Stimulated activated CD8-positive, alpha-beta memory T cell treated with anti-CD3 and anti-CD28 coated beads, Interleukin-15, amount 100 ng/mL, for 48 hours (primary cell): ENCODE data around the gene PCDHB2.
A peak's percentile ranks its signal among the peaks of the same experiment; 100 is the strongest.
"Not testable (repeated sequence)": the region's sequence is repeated elsewhere in the genome, so short reads cannot be mapped to it uniquely, and the experiment has no call there.

Experiments
- DNase-seq, 2 donors: peaks; one replicate each; pipeline ENCODE4 v3.0.0-alpha.2; 2020; ENCODE audit warnings: low read depth in 2 of 2

The PCDHB2 gene

DNA sequence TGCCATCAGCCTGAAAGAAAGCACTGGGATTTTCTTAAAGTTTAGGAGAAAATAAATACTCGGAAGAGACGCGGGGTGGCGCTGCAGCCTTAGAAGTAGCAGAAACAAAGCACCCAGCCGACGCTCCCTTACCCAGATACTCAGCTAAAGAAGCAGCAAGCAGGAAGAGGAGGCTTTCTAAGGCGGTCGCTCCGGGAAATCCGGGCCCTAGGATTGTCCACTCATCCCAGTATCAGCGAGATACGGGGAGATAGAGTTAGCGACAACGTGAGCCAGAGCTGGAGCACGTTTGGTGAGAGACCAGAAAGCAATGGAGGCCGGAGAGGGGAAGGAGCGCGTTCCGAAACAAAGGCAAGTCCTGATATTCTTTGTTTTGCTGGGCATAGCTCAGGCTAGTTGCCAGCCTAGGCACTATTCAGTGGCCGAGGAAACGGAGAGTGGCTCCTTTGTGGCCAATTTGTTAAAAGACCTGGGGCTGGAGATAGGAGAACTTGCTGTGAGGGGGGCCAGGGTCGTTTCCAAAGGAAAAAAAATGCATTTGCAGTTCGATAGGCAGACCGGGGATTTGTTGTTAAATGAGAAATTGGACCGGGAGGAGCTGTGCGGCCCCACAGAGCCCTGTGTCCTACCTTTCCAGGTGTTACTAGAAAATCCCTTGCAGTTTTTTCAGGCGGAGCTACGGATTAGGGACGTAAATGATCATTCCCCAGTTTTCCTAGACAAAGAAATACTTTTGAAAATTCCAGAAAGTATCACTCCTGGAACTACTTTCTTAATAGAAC is at the start of gene PCDHB2:
Gene PCDHB2 (plus strand): TSS at position 135 of the 782 bp plus-strand sequence. CDS start 176 bp downstream, at position 311.
- DNase-seq, result no peak

DNA sequence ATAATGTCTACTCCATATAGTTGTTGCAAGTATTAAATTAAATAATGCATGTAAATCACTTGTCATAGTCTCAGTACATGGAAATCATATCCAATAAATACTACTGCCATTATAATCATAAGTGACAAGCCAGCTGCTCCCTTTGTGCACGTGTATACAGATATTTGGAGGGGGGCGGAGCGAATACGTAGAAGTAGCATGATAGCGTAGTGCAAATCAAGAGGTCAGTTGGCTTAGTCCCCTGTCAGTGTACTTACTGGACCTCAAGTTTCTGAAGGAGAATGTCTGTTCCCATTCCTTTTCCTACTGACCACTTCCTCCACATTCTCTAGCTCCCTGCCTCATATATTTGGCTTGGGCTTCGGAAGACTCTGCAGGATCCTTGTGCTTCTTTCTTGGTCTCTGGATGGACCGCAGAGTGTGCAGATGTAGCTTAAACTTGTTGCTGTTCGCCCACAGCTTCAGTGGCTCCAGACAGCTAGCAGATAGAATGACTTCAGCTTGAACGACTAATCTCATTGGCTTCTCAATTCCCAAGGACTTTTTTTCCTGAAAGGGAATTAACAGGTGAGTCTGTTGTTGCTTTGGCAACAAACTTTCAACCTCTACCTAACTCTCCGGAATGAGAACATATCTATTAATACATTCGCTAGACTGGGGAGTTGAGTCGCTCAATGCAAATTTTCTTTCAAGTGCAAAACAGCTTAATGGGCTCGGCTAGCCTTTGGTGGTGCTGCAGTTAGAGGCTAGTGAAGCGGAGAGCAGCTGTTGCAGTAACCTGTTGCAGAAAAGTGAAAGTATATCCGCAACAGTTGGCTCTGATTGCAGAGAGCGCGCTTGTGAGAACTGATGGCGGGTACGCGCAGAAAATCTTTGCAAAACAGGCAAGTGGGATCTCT is 43.5 kb upstream of the PCDHB2 start, which contains the start of gene PCDHB1:
Gene PCDHB1 (plus strand): TSS at position 753 of the 899 bp plus-strand sequence. CDS start 97 bp downstream, at position 850.
- no peak for DNase-seq

DNA sequence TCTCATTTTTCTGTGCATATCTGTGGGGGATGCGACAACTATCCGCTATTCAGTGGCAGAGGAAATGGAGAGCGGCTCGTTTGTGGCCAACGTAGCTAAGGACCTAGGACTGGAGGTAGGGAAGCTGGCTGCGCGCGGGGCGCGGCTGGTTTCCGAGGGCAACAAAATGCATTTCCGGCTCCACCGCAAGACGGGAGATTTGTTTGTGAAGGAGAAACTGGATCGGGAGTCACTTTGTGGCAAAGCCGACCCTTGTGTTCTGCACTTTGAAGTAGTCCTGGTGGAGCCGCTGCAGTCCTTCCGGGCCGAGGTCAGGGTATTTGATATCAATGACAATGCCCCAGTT is 42.9 kb upstream of the PCDHB2 start:
- no peak for DNase-seq

DNA sequence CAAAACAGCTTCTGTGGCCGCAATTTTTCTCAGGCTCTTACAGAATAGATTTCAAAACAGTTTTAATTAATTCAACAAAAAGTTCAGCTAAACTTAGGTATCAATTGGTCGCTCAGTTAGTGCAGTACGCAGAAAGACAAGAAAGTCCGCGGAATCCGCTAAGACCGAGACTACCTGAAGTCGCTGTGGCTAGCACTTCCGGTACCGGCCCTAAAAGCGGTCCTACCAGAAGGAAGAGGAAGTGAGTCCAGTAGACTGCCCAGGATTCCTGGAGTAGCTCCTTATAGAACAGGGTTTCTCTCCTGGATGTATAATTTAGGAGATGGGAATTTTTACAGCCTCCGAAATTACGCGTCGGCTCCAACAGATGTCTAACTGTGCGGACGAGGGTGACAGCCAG is 16.6 kb upstream of the PCDHB2 start:
- no peak for DNase-seq

DNA sequence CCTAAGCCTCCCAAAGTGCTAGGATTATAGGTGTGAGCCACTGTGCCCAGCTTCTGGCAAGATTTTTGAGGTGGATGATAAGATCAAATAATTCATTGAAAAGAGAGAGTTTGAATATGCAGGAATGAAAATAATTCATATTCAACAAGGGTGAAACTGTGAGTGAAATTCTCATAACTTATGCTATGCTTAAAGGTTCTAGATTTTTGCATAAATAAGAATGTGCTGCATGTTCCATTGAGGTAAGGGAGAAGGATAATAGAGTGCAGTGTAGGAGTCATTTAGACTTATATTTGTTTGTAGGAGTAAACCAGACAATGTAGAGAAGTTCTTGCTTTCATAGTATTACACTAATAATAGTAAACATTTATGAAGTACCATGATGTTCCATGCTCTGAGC is 12.2 kb upstream of the PCDHB2 start:
- DNase-seq, result no peak

DNA sequence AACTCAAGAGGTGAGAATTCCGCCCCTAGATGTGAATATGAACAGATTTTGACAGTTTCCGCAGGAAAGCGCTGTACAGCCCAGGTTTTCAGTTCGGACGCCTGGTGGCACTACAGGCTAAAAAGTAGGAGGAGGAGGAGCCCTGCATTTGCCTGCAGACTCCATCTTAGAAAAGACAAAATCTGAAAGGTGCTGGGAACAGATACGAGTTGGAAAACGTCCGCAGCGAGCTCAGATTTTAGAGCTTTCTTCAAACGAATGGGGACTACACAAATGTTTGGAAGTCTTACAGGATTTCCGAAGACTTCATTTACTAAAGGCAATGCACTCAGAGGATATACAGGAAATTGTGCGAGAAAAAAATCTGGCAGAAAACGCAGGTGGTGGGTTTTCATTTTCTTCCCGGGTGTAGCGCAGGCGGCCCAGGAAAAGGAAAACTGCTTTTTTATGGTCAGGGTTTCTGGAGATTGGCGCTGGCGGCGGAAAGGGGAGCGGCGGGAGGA is 9.9 kb upstream of the PCDHB2 start:
- DNase-seq, result peak; percentile 4 to 5

GRCh38 chr5:141095263-141095641 is 837 bp downstream of the PCDHB2 start:
- no peak for DNase-seq

- DNase-seq, result not testable (repeated sequence)
Observed at GRCh38 chr5:141096181-141096580, 1.8 kb downstream of the PCDHB2 start.

GRCh38 chr5:141096586-141096985 is 2.2 kb downstream of the PCDHB2 start:
- not testable (repeated sequence) for DNase-seq

- DNase-seq, result peak in 1 of 2 donors; percentile 24
Observed at GRCh38 chr5:141100243-141100805, 5.9 kb downstream of the PCDHB2 start, which contains the start of gene PCDHB3. Gene PCDHB3, plus strand, starts transcription at chr5:141100473. Its CDS starts 177 bp downstream, at chr5:141100650.

DNA sequence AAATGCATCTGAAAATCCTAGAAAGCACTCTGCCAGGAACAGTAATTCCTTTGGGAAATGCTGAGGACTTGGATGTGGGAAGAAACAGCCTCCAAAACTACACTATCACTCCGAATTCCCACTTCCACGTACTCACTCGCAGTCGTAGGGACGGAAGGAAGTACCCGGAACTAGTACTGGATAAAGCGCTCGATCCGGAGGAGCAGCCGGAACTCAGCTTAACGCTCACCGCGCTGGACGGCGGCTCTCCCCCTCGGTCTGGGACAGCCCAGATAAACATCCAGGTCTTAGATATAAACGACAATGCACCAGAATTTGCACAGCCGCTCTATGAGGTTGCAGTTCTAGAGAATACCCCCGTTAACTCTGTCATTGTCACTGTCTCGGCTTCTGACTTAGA is 6.6 kb downstream of the PCDHB2 start:
- no peak for DNase-seq

DNA sequence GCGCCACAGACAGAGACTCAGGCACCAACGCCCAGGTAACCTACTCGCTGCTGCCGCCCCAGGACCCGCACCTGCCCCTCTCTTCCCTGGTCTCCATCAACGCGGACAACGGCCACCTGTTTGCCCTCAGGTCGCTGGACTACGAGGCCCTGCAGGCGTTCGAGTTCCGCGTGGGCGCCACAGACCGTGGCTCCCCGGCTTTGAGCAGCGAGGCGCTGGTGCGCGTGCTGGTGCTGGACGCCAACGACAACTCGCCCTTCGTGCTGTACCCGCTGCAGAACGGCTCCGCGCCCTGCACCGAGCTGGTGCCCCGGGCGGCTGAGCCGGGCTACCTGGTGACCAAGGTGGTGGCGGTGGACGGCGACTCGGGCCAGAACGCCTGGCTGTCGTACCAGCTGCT is 7.7 kb downstream of the PCDHB2 start:
- not testable (repeated sequence) for DNase-seq

DNA sequence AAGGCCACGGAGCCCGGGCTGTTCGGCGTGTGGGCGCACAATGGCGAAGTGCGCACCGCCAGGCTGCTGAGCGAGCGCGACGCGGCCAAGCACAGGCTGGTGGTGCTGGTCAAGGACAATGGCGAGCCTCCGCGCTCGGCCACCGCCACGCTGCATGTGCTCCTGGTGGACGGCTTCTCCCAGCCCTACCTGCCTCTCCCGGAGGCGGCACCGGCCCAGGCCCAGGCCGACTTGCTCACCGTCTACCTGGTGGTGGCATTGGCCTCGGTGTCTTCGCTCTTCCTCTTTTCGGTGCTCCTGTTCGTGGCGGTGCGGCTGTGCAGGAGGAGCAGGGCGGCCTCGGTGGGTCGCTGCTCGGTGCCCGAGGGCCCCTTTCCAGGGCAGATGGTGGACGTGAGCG is 8.1 kb downstream of the PCDHB2 start:
- DNase-seq, result not testable (repeated sequence)

- DNase-seq, result no peak
Observed at GRCh38 chr5:141105350-141105749, 10.9 kb downstream of the PCDHB2 start.

GRCh38 chr5:141119250-141119649 is 24.8 kb downstream of the PCDHB2 start:
- no peak for DNase-seq

DNA sequence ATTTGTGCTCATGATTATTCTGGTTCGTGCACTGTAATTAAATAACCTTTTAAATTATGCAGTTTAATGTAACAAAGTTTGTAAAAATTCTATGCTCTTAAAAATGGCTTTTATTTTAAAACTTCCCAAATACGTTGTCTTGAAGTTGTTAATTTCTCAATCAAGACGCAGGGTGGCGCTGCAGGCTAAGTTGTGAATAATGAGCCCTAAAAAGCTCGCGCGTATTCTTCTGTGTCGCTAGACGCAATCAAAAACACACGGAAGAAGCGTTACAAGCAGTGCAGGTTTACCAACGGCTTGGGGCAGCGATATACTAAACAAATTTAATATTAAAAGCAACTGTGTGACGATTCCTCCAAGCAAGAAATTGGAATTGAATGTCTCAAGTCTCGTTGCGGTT is 27.1 kb downstream of the PCDHB2 start, which contains the start of gene PCDHB4:
Gene PCDHB4 (plus strand): TSS at position 256 of the 400 bp plus-strand sequence. CDS start 181 bp downstream, outside the sequence.
- DNase-seq, result no peak

- no peak for DNase-seq
Observed at GRCh38 chr5:141121985-141122384, 27.6 kb downstream of the PCDHB2 start.

DNA sequence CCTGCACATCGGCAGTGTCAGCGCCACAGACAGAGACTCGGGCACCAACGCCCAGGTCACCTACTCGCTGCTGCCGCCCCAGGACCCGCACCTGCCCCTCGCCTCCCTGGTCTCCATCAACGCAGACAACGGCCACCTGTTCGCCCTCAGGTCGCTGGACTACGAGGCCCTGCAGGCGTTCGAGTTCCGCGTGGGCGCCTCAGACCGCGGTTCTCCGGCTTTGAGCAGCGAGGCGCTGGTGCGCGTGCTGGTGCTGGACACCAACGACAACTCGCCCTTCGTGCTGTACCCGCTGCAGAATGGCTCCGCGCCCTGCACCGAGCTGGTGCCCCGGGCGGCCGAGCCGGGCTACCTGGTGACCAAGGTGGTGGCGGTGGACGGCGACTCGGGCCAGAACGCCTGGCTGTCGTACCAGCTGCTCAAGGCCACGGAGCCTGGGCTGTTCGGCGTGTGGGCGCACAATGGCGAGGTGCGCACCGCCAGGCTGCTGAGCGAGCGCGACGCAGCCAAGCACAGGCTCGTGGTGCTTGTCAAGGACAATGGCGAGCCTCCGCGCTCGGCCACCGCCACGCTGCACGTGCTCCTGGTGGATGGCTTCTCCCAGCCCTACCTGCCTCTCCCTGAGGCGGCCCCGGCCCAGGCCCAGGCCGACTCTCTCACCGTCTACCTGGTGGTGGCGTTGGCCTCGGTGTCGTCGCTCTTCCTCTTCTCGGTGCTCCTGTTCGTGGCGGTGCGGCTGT is 29.2 kb downstream of the PCDHB2 start:
- not testable (repeated sequence) for DNase-seq

DNA sequence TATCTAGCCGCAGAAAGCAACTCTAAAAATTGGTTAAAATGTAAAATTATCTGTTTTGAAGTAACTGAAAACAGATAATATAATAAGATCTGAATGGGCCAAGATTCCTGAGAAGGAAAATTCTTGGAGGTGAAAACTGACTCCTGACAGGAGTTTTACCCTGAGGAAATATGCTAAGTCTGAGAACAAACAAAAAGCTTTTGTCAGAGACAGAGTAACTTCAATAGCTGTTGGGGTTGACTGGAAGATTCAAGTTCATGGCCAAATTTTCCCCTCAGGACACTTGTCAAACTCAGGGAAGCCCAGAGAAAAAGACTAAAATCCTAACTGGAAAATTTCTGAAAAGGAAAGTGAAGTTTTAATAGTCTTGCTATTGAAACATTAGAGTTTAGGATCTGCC is 32.9 kb downstream of the PCDHB2 start:
- DNase-seq, result no peak

DNA sequence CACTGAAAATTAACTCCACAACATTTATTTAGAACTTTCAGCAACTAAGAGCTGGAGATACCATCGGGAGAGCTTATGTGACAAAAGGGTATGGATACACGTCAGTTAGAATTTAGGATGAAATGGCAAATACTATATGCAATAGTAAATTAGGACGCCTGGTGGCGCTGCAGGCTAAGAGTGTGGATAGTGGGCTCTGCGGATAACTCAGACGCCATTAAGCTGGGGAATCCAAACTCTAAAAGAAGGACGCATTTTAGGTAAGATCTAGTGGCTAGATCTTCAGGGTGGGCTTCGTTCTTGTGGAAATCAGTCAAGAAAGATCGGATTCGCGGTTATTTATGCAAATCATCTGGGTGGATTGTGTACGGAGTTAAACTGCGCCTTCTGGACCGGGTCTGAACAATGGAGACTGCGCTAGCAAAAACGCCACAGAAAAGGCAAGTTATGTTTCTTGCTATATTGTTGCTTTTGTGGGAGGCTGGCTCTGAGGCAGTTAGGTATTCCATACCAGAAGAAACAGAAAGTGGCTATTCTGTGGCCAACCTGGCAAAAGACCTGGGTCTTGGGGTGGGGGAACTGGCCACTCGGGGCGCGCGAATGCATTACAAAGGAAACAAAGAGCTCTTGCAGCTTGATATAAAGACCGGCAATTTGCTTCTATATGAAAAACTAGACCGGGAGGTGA is 40.8 kb downstream of the PCDHB2 start, which contains the start of gene PCDHB5:
Gene PCDHB5 (plus strand): TSS at position 177 of the 688 bp plus-strand sequence. CDS start 229 bp downstream, at position 406.
- no peak for DNase-seq
